Pancreas (tissue), 10 donors: ENCODE measurements around the gene IL16. TPM values are rescaled to one million over a fixed set of nuclear protein-coding genes. Genes with fewer than 3 reads are reported as not detected.

ENCODE experiments used
- ATAC-seq, 4 donors: fragments of 200-7000 bp; cut with Tn5 transposase; one replicate each; pipeline versions ENCODE4 v1.8.0 to v1.9.1; 2020; ENCODE audit warnings: mild to moderate bottlenecking in 4 of 4, moderate library complexity in 4 of 4
- DNase-seq, 6 donors: peaks; one replicate each; pipeline ENCODE4 v3.0.0-alpha.2; 2020
- FAIRE-seq: peaks from 2 replicates; lab custom pipeline; 2012; peaks lifted over from hg19 to GRCh38; lab: Jason Lieb, UNC
- H3K27ac ChIP-seq, 4 donors: fragments of 200-600 bp; sonication (generic); 1 replicate in 3 of 4; 2 replicates in 1 of 4; pipeline versions ENCODE4 v1.5.0 to v1.8.0; 2020
- H3K27me3 ChIP-seq, 4 donors: fragments of 200-600 bp; one replicate each; pipeline ENCODE4 v1.8.0; 2021
- H3K36me3 ChIP-seq, 3 donors: fragments of 200-600 bp; sonication (generic) in 1 of 3; one replicate each; pipeline versions ENCODE4 v1.5.0 to v1.8.0; 2020 to 2021
- H3K4me1 ChIP-seq, 3 donors: fragments of 200-600 bp; one replicate each; pipeline ENCODE4 v1.8.0; 2021
- H3K4me3 ChIP-seq, 4 donors: fragments of 200-600 bp; sonication (generic) in 2 of 4; one replicate each; pipeline versions ENCODE4 v1.5.0 to v1.8.0; 2020 to 2021
- H3K9me3 ChIP-seq, 4 donors: fragments of 200-600 bp; one replicate each; pipeline ENCODE4 v1.8.0; 2021
- WGBS, 2 donors: extraction: QIAGEN DNeasy Blood & Tissue Kit; methylation state at CpG; one replicate each; pipeline ENCODE4 v1.1.7; 2013; 5-methylcytosine and 5-hydroxymethylcytosine counted together
- intact Hi-C, 3 donors: fragments of 100-400 bp; cut with DNase I; formaldehyde crosslinking; loops; one replicate each; pipeline versions ENCODE4 v1.11.1 to v1.14.2; 2022
- polyA plus RNA-seq, 2 donors: library from polyadenylated mRNA; stranded (reverse); fragments of 200-250 nt; gene quantifications; one replicate each; pipeline ENCODE4 v1.2.3, GENCODE V29; 2013
- total RNA-seq, 6 donors: library from RNA; stranded (reverse); fragmentation: NEBNext Ultra II Directional in 4 of 6; extraction: Animal tissue kit (Norgen Biotek cat#: 25700) in 4 of 6; gene quantifications; one replicate each; pipeline versions ENCODE4 v1.2.1 to v1.2.4, GENCODE V29; 2021 to 2023
- TF ChIP-seq, protein P1 (sequence below), 4 donors: fragments of 200-600 bp; sonication (generic) in 3 of 4; IDR thresholded peaks; one replicate each; pipeline versions ENCODE4 v1.5.0 to v1.8.0; 2021; ENCODE audit warnings: antibody characterized with exemption in 4 of 4
- donor health status: healthy with polysubstance abuse.
- donor health status: DM: no; HTN: no; CAD: no; lungs with moderate emphysema.
- donor health status: DM: no; HTN: no; CAD: no.
- donor health status: control.
- donor health status: control.
- donor health status: Bipolar disorder and iron deficiency.
- donor health status: DM: yes; HTN: yes; CAD: no.
- donor health status: DM: no; HTN: no; CAD: no.
- donor health status: DM: no; HTN: no; CAD: no.
- donor health status: DM: yes; HTN: yes; CAD: no.

IL16 gene
- total and polyA plus RNA-seq, 8 donors, result 0.79 to 7.0 (median 2.4) TPM

DNA sequence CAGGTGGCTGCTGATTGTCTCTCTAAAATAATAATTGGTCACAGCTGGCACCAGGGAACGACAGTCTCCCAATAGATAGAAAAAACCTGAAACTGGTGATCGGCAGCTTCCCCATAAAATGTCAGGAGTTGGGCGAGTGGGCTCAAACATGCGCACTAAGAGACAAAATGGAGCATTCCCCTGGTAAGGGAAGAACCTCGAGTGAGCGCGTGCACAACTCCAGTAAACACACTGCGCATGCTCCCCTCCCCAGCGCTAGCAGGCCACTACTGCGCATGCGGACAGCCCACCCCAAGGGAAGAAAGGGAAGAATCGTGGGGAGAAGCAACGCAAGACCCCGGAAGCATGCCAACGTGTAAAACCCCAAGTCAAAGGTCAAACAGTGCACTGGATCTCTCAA, 134.9 kb downstream of the IL16 start:
- TF ChIP-seq, protein P1, sequence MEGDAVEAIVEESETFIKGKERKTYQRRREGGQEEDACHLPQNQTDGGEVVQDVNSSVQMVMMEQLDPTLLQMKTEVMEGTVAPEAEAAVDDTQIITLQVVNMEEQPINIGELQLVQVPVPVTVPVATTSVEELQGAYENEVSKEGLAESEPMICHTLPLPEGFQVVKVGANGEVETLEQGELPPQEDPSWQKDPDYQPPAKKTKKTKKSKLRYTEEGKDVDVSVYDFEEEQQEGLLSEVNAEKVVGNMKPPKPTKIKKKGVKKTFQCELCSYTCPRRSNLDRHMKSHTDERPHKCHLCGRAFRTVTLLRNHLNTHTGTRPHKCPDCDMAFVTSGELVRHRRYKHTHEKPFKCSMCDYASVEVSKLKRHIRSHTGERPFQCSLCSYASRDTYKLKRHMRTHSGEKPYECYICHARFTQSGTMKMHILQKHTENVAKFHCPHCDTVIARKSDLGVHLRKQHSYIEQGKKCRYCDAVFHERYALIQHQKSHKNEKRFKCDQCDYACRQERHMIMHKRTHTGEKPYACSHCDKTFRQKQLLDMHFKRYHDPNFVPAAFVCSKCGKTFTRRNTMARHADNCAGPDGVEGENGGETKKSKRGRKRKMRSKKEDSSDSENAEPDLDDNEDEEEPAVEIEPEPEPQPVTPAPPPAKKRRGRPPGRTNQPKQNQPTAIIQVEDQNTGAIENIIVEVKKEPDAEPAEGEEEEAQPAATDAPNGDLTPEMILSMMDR (IDR thresholded peaks at IDR 0.05), result no peak
- Histone ChIP-seq H3K27me3 (no peaks in the 10 kb centered on the region), H3K4me1 (peaks cover 0 to 9% (median 0%) of the 10 kb centered on the region in 3 donors), H3K36me3 (no peaks in the 10 kb centered on the region), H3K9me3 (no peaks in the 10 kb centered on the region), H3K27ac (no peak overlapping the region), H3K4me3 (no peak overlapping the region)
- FAIRE-seq, result no peak
- 92 to 93% methylated on average over 15 of the region's 15 CpGs for WGBS, 2 donors
- no peak for DNase-seq
- ATAC-seq, result no peak
- intact Hi-C loops, result no loop called here

DNA sequence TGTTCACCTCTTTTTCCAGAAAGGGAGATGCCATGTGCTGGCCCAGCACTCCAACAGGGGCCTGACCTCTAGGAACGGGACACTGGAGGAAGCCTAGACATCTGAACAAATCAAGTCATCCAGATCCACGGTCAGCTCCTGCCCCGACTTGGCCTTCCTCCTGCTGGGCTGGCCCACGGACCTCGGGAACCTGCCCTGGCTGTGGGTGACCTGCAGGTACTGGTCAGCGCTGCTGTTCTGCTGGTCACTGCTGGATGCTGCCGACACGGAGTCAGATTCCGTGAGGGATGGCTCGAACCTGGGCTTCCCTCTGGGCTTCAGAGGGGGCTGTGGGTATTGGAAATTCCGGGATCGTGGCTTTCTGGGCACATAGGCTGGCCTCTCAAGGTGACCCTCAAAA, 135.6 kb downstream of the IL16 start:
- Histone ChIP-seq H3K36me3 (no peaks in the 10 kb centered on the region), H3K4me3 (no peak overlapping the region), H3K27ac (no peak overlapping the region), H3K4me1 (peaks cover 0 to 9% (median 0%) of the 10 kb centered on the region in 3 donors), H3K9me3 (no peaks in the 10 kb centered on the region), H3K27me3 (no peaks in the 10 kb centered on the region)
- TF ChIP-seq, protein P1 (IDR thresholded peaks at IDR 0.05), result no peak
- 97 to 98% methylated on average over 12 of the region's 12 CpGs for WGBS, 2 donors
- ATAC-seq (no peak), DNase-seq (no peak), FAIRE-seq (no peak)
- intact Hi-C loops, result no loop called here

DNA sequence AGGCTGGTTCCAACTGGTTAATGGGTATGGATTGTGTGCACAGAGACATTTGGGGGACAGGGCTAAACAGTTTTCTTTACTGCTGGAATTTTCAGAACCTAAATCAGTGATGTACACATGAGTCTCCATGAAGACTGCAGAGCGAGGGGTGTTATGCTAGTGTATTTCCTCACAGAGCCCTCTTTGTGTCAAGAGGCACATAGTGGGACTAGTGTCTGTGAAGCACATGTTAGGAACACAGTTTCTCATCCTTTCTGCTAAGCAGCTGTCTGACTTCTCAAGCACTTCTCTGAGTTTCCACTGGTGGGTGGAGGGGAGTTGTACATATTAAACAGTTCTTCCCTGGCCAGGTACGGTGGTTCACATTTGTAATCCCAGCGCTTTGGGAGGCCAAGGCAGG, 136.7 kb downstream of the IL16 start:
- H3K36me3 ChIP-seq, result no peaks in the 10 kb centered on the region
- no peak overlapping the region for H3K4me3 ChIP-seq
- H3K9me3 ChIP-seq, result no peaks in the 10 kb centered on the region
- DNase-seq (no peak), FAIRE-seq (no peak), ATAC-seq (no peak)
- intact Hi-C loops, result no loop called here
- TF ChIP-seq, protein P1 (IDR thresholded peaks at IDR 0.05), result no peak
- WGBS, 2 donors, result 97% methylated on average over 3 of the region's 3 CpGs
- H3K27me3 ChIP-seq, result no peaks in the 10 kb centered on the region
- H3K27ac ChIP-seq, result no peak overlapping the region
- peaks cover 0 to 9% (median 0%) of the 10 kb centered on the region in 3 donors for H3K4me1 ChIP-seq

DNA sequence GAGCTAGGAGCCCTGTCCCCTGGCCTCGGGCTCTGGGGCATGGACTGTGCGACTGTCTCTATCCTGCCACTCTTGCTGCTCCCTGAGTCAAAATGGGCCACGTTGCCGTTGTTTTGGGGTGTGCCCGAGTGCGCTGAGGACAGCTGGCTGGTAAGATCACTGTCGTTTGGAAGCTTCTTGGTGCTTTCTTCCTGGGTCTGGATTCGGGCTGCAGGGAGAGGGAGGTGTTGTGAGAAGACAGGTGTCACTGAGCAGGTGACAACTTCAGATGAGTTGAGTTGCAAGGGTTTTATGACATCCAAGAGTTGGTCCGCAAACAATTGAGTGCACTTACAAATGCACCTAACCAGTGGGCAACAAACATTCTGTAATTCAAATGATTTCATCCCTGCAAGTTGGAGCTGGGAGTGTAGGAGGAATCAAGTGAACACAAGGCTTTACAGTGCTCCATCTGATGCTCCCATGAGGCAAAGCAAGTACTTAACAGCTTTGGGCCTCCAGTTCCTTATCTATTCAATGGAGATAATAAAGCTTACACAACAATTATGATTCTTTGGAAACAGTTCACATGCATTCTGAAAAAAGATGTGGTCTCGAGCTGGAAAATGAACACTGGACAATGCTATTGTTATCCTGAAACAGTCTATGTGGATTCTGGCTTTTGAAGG, 138.2 kb downstream of the IL16 start:
- TF ChIP-seq, protein P1 (IDR thresholded peaks at IDR 0.05), result no peak
- Histone ChIP-seq H3K4me1 (peaks cover 0 to 9% (median 0%) of the 10 kb centered on the region in 3 donors), H3K36me3 (no peaks in the 10 kb centered on the region), H3K4me3 (no peak overlapping the region), H3K27ac (no peak overlapping the region), H3K27me3 (no peaks in the 10 kb centered on the region), H3K9me3 (no peaks in the 10 kb centered on the region)
- DNase-seq (no peak), ATAC-seq (no peak), FAIRE-seq (no peak)
- intact Hi-C loops, result no loop called here
- 84 to 89% methylated on average over 10 of the region's 10 CpGs for WGBS, 2 donors

DNA sequence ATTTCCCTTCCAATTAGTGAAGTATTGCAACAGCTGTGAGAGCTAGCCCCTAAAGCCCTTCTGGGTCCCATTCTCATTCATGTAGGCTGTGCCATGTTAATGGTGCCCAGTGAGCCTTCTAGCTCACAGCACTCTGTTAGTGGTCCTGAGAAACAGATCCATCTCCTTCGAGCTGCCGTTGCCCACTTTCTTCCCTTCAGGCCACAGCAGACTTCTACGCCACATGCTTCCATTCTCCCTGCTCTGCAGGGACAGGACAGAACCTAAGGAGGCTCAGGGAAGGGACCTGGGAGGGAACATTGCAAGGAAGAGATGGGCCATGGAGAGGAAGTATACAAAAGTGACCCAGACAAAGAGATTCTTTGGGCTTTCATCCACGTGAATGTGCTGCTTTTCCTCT, 139.0 kb downstream of the IL16 start:
- Histone ChIP-seq H3K36me3 (no peaks in the 10 kb centered on the region), H3K27me3 (no peaks in the 10 kb centered on the region), H3K4me1 (peaks cover 0 to 9% (median 0%) of the 10 kb centered on the region in 3 donors), H3K4me3 (no peak overlapping the region), H3K9me3 (no peaks in the 10 kb centered on the region), H3K27ac (no peak overlapping the region)
- 95% methylated on average over 4 of the region's 4 CpGs for WGBS, 2 donors
- TF ChIP-seq, protein P1 (IDR thresholded peaks at IDR 0.05), result no peak
- ATAC-seq (no peak), FAIRE-seq (no peak), DNase-seq (no peak)
- intact Hi-C loops, result no loop called here
